ENCODE data around the gene POLA1. TPM values are rescaled to one million over a fixed set of nuclear protein-coding genes. Genes with fewer than 3 reads are reported as not detected.

Gene POLA1
- total RNA-seq, 4 donors from 2014 or later: 10.1 to 15.3 (median 13.1) TPM

DNA sequence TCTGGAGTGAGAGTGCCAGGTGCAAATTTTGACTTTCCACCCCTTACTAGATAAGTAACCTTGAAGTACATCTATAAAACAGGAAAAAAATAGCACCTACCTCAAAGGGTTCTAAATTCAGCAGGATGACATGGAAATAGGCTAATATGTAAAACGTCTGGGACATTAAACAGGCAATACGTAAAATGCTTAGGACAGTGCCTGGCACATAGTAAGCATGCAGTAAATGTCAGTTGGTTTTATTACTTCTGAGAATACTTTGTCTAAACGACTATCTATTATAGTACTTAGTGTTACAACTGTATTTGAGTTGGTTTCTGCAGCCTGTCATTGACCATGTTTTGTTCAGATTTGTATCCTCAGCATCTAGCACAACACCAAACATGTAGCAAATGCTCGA, 251.3 kb downstream of the POLA1 start:
- no peak for TF ChIP-seq POLR2A (IDR thresholded peaks at IDR 0.05)
- TF ChIP-seq POLR2AphosphoS5 (IDR thresholded peaks at IDR 0.05): no peak
- TF ChIP-seq EP300 (IDR thresholded peaks at IDR 0.05): no peak
- TF ChIP-seq, protein P1, sequence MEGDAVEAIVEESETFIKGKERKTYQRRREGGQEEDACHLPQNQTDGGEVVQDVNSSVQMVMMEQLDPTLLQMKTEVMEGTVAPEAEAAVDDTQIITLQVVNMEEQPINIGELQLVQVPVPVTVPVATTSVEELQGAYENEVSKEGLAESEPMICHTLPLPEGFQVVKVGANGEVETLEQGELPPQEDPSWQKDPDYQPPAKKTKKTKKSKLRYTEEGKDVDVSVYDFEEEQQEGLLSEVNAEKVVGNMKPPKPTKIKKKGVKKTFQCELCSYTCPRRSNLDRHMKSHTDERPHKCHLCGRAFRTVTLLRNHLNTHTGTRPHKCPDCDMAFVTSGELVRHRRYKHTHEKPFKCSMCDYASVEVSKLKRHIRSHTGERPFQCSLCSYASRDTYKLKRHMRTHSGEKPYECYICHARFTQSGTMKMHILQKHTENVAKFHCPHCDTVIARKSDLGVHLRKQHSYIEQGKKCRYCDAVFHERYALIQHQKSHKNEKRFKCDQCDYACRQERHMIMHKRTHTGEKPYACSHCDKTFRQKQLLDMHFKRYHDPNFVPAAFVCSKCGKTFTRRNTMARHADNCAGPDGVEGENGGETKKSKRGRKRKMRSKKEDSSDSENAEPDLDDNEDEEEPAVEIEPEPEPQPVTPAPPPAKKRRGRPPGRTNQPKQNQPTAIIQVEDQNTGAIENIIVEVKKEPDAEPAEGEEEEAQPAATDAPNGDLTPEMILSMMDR (IDR thresholded peaks at IDR 0.05): no peak
- H3K4me1 ChIP-seq: no peaks in the 10 kb centered on the region
- no peaks in the 10 kb centered on the region for H3K9me3 ChIP-seq
- no peak overlapping the region for H3K4me3 ChIP-seq
- H3K27me3 ChIP-seq: no peaks in the 10 kb centered on the region
- DNase-seq (ENCODE audit: low spot score in 2 of 2): no peak
- WGBS: 63% methylated on average over 4 of the region's 4 CpGs
- H3K27ac ChIP-seq: no peak overlapping the region
- no peaks in the 10 kb centered on the region for H3K36me3 ChIP-seq

DNA sequence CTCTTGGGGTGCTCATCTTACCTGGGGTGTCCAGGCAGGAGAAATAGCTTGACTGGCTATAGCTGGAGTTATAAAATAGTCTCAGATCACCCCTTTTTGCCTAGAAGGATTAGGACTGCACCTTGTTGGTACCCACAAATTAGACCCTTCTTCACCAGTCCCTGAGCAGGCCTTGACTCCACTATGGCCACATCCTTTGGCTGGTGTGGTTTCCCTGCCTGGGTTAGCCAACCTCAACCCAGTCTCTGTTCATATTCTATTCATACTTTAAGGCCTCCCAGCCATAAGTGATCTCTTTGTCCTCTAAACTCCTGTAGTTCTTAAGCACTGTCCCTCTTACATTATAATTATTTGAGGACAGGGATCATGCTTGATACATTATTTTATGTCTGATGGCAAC, 252.7 kb downstream of the POLA1 start:
- Histone ChIP-seq H3K4me3 (no peak overlapping the region), H3K36me3 (no peaks in the 10 kb centered on the region), H3K9me3 (no peaks in the 10 kb centered on the region), H3K4me1 (no peaks in the 10 kb centered on the region), H3K27me3 (no peaks in the 10 kb centered on the region), H3K27ac (no peak overlapping the region)
- TF ChIP-seq POLR2A (IDR thresholded peaks at IDR 0.05): no peak
- no peak for DNase-seq (ENCODE audit: low spot score in 2 of 2)

DNA sequence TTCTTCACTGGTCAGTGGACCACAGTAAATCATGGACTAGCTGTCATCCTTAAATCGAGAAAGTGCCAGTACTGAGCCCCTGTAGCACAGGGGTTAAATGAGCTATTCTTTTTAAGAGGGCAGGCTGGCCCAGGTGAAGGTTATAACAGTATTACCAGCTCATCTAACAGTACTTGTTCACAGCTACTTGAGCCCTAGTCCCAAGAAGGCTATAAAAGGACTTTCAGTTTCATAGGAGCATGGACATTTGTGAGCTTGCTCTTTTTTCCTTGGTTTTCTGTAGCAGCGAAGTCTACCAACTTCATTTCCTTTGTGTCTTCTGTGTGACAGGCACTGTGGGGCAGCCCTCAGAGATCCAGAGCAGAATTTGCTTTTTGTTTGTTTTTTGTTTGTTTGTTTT, 261.0 kb downstream of the POLA1 start:
- Histone ChIP-seq H3K4me1 (no peaks in the 10 kb centered on the region), H3K27me3 (no peaks in the 10 kb centered on the region), H3K9me3 (no peaks in the 10 kb centered on the region), H3K27ac (no peak overlapping the region), H3K4me3 (no peak overlapping the region), H3K36me3 (no peaks in the 10 kb centered on the region)
- DNase-seq (ENCODE audit: low spot score in 2 of 2): no peak
- 74% methylated on average over 2 of the region's 2 CpGs for WGBS
- no peak for TF ChIP-seq POLR2AphosphoS5 (IDR thresholded peaks at IDR 0.05)
- no peak for TF ChIP-seq EP300 (IDR thresholded peaks at IDR 0.05)
- TF ChIP-seq, protein P1 (IDR thresholded peaks at IDR 0.05): no peak

DNA sequence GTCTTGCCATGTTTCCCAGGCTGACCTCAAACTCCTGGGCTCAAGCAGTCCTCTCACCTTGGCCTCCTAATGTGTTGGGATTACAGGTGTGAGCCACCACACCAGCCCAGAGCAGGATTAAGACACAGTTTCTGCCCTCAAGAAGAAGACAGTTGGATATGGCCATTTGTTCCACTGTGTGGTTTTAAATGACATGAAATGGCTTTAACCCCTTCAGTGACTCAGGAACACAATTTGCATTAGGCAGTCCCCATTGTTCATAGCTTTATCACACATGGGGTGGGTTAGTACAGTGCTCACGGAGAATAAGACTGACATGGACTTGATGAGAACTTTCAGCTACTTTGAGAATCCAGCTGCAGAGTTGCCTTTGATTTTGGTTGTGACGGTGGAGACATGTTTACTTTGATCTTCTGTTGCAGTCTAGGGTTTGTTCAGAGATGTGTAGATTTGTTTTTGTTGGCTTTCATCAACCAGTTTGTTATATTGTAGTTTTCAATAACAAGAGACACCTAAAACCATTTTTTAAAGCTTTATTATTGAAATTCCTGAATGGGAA, 261.7 kb downstream of the POLA1 start:
- Histone ChIP-seq H3K27me3 (no peaks in the 10 kb centered on the region), H3K27ac (no peak overlapping the region), H3K4me1 (no peaks in the 10 kb centered on the region), H3K4me3 (no peak overlapping the region), H3K36me3 (no peaks in the 10 kb centered on the region), H3K9me3 (no peaks in the 10 kb centered on the region)
- 70% methylated on average over 2 of the region's 2 CpGs for WGBS
- DNase-seq (ENCODE audit: low spot score in 2 of 2): no peak
- TF ChIP-seq, protein P1 (IDR thresholded peaks at IDR 0.05): no peak
- TF ChIP-seq POLR2A (IDR thresholded peaks at IDR 0.05) (no peak), POLR2AphosphoS5 (IDR thresholded peaks at IDR 0.05) (no peak), EP300 (IDR thresholded peaks at IDR 0.05) (no peak)

DNA sequence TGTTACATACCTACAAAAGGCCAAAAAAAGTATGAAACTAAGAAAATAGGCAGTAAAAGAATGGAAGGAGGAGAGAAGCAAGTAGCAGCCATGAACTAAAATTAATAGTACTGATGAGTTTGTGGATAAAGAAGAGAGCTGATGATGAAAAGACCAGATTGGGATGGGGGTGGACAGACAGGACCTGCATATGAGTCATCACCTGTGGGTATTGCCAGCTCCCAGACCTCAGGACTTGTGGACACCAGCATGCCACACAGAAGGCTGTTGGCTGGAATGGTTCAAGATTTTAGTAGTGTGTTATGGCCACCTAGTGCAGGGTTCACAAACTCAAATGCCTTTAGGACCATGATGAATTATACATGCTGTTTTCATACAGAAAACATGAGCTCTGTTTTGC, 263.1 kb downstream of the POLA1 start:
- H3K4me1 ChIP-seq: no peaks in the 10 kb centered on the region
- no peaks in the 10 kb centered on the region for H3K27me3 ChIP-seq
- no peak overlapping the region for H3K4me3 ChIP-seq
- no peak overlapping the region for H3K27ac ChIP-seq
- TF ChIP-seq EP300 (IDR thresholded peaks at IDR 0.05) (no peak), POLR2A (IDR thresholded peaks at IDR 0.05) (no peak), POLR2AphosphoS5 (IDR thresholded peaks at IDR 0.05) (no peak)
- TF ChIP-seq, protein P1 (IDR thresholded peaks at IDR 0.05): no peak
- H3K9me3 ChIP-seq: no peaks in the 10 kb centered on the region
- DNase-seq (ENCODE audit: low spot score in 2 of 2): no peak
- no peaks in the 10 kb centered on the region for H3K36me3 ChIP-seq

DNA sequence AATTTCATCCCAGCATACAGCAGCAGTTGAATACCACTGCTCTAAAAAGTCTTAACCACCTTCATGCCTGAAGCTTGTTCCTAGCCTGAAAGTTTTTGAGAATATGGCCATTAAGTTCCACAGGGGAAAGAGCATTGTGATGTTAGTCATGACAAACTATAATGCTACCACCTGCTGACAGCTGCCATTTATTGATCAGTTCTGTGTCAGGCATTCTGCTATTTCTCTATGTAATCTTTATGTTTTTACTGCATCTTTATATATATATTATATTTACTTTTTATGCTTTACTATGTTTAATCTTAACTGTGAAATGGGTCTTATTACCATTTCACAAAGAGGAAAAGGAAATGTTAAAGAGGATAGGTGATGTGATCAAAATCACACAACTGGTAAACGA, 268.1 kb downstream of the POLA1 start:
- TF ChIP-seq EP300 (IDR thresholded peaks at IDR 0.05): no peak
- no peak for TF ChIP-seq POLR2AphosphoS5 (IDR thresholded peaks at IDR 0.05)
- TF ChIP-seq, protein P1 (IDR thresholded peaks at IDR 0.05): no peak
- Histone ChIP-seq H3K4me3 (no peak overlapping the region), H3K9me3 (no peaks in the 10 kb centered on the region), H3K4me1 (no peaks in the 10 kb centered on the region), H3K36me3 (no peaks in the 10 kb centered on the region), H3K27ac (no peak overlapping the region), H3K27me3 (no peaks in the 10 kb centered on the region)
- DNase-seq (ENCODE audit: low spot score in 2 of 2): no peak
- WGBS: 62% methylated on average over 1 of the region's 1 CpG
